ENCODE results near the gene ARRB2. TPM values are rescaled to one million over a fixed set of nuclear protein-coding genes. Genes with fewer than 3 reads are reported as not detected.

ARRB2 gene
- total and polyA plus RNA-seq, 2 donors (not counting 3 experiments of a cell fraction or from before 2014, with no cell fraction given), result 18.6 to 21.3 TPM

GRCh38 chr17:4719684-4720221, 9.3 kb downstream of the ARRB2 start:
- TF ChIP-seq POLR2AphosphoS5 (IDR thresholded peaks at IDR 0.05; ENCODE audit: insufficient read depth, low read depth, low read length), result no peak
- no peak for TF ChIP-seq GATA2 (IDR thresholded peaks at IDR 0.05; ENCODE audit: insufficient read depth, insufficient read length, low read depth, low read length)
- no peak for TF ChIP-seq FOS (IDR thresholded peaks at IDR 0.05; ENCODE audit: borderline replicate concordance, insufficient read depth, low read length)
- no peak for TF ChIP-seq POLR2A (IDR thresholded peaks at IDR 0.05; ENCODE audit: low read depth, low read length)
- no peak for TF ChIP-seq MAX (IDR thresholded peaks at IDR 0.05; ENCODE audit: insufficient read depth, insufficient read length)
- no peak for TF ChIP-seq EZH2 (IDR thresholded peaks at IDR 0.05; ENCODE audit: borderline replicate concordance, low read depth, low read length, severe bottlenecking)
- TF ChIP-seq JUN (IDR thresholded peaks at IDR 0.05; ENCODE audit: borderline replicate concordance, insufficient read depth, insufficient read length, low read depth), result no peak
- no peak for TF ChIP-seq CTCF (IDR thresholded peaks at IDR 0.05; ENCODE audit: extremely low read depth in 1 of 2, insufficient read depth in 1 of 2, low read depth in 1 of 2, low read length in 2 of 2)
- no peak for TF ChIP-seq MYC (IDR thresholded peaks at IDR 0.05; ENCODE audit: low read depth, low read length)
- no peak overlapping the region for H3K4me2 ChIP-seq (ENCODE audit: insufficient read depth, low read length)
- ChIA-PET POLR2A (no interaction called here), CTCF (interaction anchor here (1.0 to 1.3 kb wide), 2 partner anchors 10 to 76 kb away, joined by 3 to 6 read pairs; partner anchors contain the start of genes ARRB2 and PSMB6)
- no peak for FAIRE-seq
- dilution Hi-C loops (cut with MboI; ENCODE audit: extremely low pct_ligation_motif_present, low sequenced_read_pairs) (no loop called here), intact Hi-C loops (cut with micrococcal nuclease) (no loop called here)
- H3K4me1 ChIP-seq (ENCODE audit: control insufficient read depth, extremely low read depth, insufficient read depth, low read length), result peaks cover 11% of the 10 kb centered on the region
- H3K9me1 ChIP-seq (replicated peaks; ENCODE audit: control insufficient read depth, extremely low read depth, insufficient read depth, low read length), result no peaks in the 10 kb centered on the region
- peaks cover 0 to 4% of the 10 kb centered on the region in 2 experiments for H3K36me3 ChIP-seq (ENCODE audit: control insufficient read depth in 2 of 2, extremely low read depth in 1 of 2, insufficient read depth in 2 of 2, low read length in 2 of 2)
- H3K79me2 ChIP-seq (ENCODE audit: control insufficient read depth, insufficient read depth, low read length), result no peaks in the 10 kb centered on the region
- no peaks in the 10 kb centered on the region for H4K20me1 ChIP-seq (replicated peaks; ENCODE audit: control insufficient read depth, extremely low read depth, insufficient read depth, low read length)
- H3K4me3 ChIP-seq (replicated peaks in 1 of 3; ENCODE audit: insufficient read depth in 1 of 3, low read depth in 1 of 3, low read length in 3 of 3), result no peak overlapping the region
- BruUV-seq (replicated peaks), result no TSS peak
- peak; percentile 33 for DNase-seq (ENCODE audit: low read depth, low spot score)
- H3K27ac ChIP-seq (ENCODE audit: insufficient read depth, low read depth, low read length), result no peak overlapping the region
- H3K9me3 ChIP-seq (replicated peaks; ENCODE audit: control insufficient read depth, insufficient read depth, low read length), result no peaks in the 10 kb centered on the region
- no peaks in the 10 kb centered on the region for H3K27me3 ChIP-seq (ENCODE audit: control insufficient read depth in 2 of 2, insufficient read depth in 2 of 2, low read length in 2 of 2)
- H3K9ac ChIP-seq (replicated peaks; ENCODE audit: extremely low read depth, insufficient read depth, low read length), result no peak overlapping the region
- H2AFZ ChIP-seq (ENCODE audit: low read depth, low read length), result no peak overlapping the region

Data from endothelial cell of umbilical vein (primary cell).